Liver (tissue), 3 donors: ENCODE measurements around the gene SLC35F4.

Experiments used
- JUND ChIP-seq, 2 donors: IDR thresholded peaks; 2 replicates each; pipeline ENCODE4 v1.6.1; 2016; ENCODE audit warnings: antibody characterized with exemption in 2 of 2
- TF ChIP-seq, protein P1 (sequence below): fragments of 150-350 bp; IDR thresholded peaks from 2 replicates; pipeline ENCODE4 v1.5.1; 2017; ENCODE audit warnings: improper control_type of control experiment, low read depth, low read length; ENCODE audit not compliant: missing input control
- TF ChIP-seq, protein P2 (sequence below): IDR thresholded peaks from 2 replicates; pipeline ENCODE4 v1.6.1; 2016; ENCODE audit warnings: antibody characterized with exemption, mild to moderate bottlenecking
- donor health status: healthy.
- donor health status: healthy.

DNA sequence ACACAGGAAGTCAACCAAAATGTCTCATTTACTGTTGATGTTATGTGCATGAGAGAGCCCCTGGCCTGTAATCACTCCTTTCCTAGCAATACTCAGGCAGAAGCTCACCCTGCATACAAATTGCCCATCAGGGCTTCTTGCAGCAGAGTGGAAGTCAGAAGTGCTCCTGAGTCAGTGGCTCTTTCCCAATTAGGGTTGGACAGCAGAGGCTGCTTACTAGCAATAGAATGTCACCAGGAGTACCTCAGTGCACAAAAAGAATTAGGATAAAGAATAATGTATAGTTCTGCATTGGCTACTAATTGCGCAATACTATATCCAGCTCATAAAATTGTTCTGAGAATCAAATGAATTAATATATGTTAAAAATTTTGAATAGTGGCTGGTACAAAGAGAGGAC is 161.1 kb downstream of the SLC35F4 start:
- TF ChIP-seq, protein P1, sequence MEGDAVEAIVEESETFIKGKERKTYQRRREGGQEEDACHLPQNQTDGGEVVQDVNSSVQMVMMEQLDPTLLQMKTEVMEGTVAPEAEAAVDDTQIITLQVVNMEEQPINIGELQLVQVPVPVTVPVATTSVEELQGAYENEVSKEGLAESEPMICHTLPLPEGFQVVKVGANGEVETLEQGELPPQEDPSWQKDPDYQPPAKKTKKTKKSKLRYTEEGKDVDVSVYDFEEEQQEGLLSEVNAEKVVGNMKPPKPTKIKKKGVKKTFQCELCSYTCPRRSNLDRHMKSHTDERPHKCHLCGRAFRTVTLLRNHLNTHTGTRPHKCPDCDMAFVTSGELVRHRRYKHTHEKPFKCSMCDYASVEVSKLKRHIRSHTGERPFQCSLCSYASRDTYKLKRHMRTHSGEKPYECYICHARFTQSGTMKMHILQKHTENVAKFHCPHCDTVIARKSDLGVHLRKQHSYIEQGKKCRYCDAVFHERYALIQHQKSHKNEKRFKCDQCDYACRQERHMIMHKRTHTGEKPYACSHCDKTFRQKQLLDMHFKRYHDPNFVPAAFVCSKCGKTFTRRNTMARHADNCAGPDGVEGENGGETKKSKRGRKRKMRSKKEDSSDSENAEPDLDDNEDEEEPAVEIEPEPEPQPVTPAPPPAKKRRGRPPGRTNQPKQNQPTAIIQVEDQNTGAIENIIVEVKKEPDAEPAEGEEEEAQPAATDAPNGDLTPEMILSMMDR, result no peak
- TF ChIP-seq, protein P2, sequence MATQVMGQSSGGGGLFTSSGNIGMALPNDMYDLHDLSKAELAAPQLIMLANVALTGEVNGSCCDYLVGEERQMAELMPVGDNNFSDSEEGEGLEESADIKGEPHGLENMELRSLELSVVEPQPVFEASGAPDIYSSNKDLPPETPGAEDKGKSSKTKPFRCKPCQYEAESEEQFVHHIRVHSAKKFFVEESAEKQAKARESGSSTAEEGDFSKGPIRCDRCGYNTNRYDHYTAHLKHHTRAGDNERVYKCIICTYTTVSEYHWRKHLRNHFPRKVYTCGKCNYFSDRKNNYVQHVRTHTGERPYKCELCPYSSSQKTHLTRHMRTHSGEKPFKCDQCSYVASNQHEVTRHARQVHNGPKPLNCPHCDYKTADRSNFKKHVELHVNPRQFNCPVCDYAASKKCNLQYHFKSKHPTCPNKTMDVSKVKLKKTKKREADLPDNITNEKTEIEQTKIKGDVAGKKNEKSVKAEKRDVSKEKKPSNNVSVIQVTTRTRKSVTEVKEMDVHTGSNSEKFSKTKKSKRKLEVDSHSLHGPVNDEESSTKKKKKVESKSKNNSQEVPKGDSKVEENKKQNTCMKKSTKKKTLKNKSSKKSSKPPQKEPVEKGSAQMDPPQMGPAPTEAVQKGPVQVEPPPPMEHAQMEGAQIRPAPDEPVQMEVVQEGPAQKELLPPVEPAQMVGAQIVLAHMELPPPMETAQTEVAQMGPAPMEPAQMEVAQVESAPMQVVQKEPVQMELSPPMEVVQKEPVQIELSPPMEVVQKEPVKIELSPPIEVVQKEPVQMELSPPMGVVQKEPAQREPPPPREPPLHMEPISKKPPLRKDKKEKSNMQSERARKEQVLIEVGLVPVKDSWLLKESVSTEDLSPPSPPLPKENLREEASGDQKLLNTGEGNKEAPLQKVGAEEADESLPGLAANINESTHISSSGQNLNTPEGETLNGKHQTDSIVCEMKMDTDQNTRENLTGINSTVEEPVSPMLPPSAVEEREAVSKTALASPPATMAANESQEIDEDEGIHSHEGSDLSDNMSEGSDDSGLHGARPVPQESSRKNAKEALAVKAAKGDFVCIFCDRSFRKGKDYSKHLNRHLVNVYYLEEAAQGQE, result no peak
- no peak for TF ChIP-seq JUND (IDR thresholded peaks at IDR 0.05)
